Measurements from ENCODE around the gene ARL5A.
"Not testable (repeated sequence)": the region's sequence is repeated elsewhere in the genome, so short reads cannot be mapped to it uniquely, and the experiment has no call there.

The ARL5A gene

GRCh38 chr2:151823651-151824050 is 4.6 kb downstream of the ARL5A start:
- no peak for TF ChIP-seq ZNF274 (IDR thresholded peaks at IDR 0.05; ENCODE audit: low read depth, low read length)
- H3K4me3 ChIP-seq (ENCODE audit: low read length), result no peak overlapping the region; the same call in 1 of the 2 replicates

- TF ChIP-seq ZNF274 (IDR thresholded peaks at IDR 0.05; ENCODE audit: low read depth, low read length), result no peak
- no peak overlapping the region for H3K4me3 ChIP-seq (ENCODE audit: low read length)
Measured at GRCh38 chr2:151819920-151820319, 8.3 kb downstream of the ARL5A start.

GRCh38 chr2:151817929-151818328 is 10.3 kb downstream of the ARL5A start:
- no peak overlapping the region for H3K4me3 ChIP-seq (ENCODE audit: low read length)
- no peak for TF ChIP-seq ZNF274 (IDR thresholded peaks at IDR 0.05; ENCODE audit: low read depth, low read length)

- TF ChIP-seq ZNF274 (IDR thresholded peaks at IDR 0.05; ENCODE audit: low read depth, low read length), result no peak
- no peak overlapping the region for H3K4me3 ChIP-seq (ENCODE audit: low read length)
Measured at GRCh38 chr2:151816843-151817242, 11.4 kb downstream of the ARL5A start.

GRCh38 chr2:151815821-151816489 is 12.3 kb downstream of the ARL5A start:
- H3K4me3 ChIP-seq (ENCODE audit: low read length), result no peak overlapping the region
- no peak for TF ChIP-seq ZNF274 (IDR thresholded peaks at IDR 0.05; ENCODE audit: low read depth, low read length)

GRCh38 chr2:151810489-151810888 is 17.7 kb downstream of the ARL5A start:
- no peak for TF ChIP-seq ZNF274 (IDR thresholded peaks at IDR 0.05; ENCODE audit: low read depth, low read length)
- no peak overlapping the region for H3K4me3 ChIP-seq (ENCODE audit: low read length)

- no peak overlapping the region for H3K4me3 ChIP-seq (ENCODE audit: low read length)
- no peak for TF ChIP-seq ZNF274 (IDR thresholded peaks at IDR 0.05; ENCODE audit: low read depth, low read length)
Measured at GRCh38 chr2:151809073-151809383, 19.2 kb downstream of the ARL5A start.

- no peak overlapping the region for H3K4me3 ChIP-seq (ENCODE audit: low read length)
- no peak for TF ChIP-seq ZNF274 (IDR thresholded peaks at IDR 0.05; ENCODE audit: low read depth, low read length)
Measured at GRCh38 chr2:151808258-151809072, 19.8 kb downstream of the ARL5A start.

- no peak overlapping the region for H3K4me3 ChIP-seq (ENCODE audit: low read length)
- TF ChIP-seq ZNF274 (IDR thresholded peaks at IDR 0.05; ENCODE audit: low read depth, low read length), result no peak
Measured at GRCh38 chr2:151805961-151806360, 22.3 kb downstream of the ARL5A start.

- TF ChIP-seq ZNF274 (IDR thresholded peaks at IDR 0.05; ENCODE audit: low read depth, low read length), result no peak
- H3K4me3 ChIP-seq (ENCODE audit: low read length), result no peak overlapping the region
Measured at GRCh38 chr2:151805343-151805742, 22.9 kb downstream of the ARL5A start.

GRCh38 chr2:151803811-151804210 is 24.4 kb downstream of the ARL5A start:
- TF ChIP-seq ZNF274 (IDR thresholded peaks at IDR 0.05; ENCODE audit: low read depth, low read length), result no peak
- no peak overlapping the region for H3K4me3 ChIP-seq (ENCODE audit: low read length)

GRCh38 chr2:151802315-151802714 is 25.9 kb downstream of the ARL5A start:
- H3K4me3 ChIP-seq (ENCODE audit: low read length), result no peak overlapping the region
- no peak for TF ChIP-seq ZNF274 (IDR thresholded peaks at IDR 0.05; ENCODE audit: low read depth, low read length)

GRCh38 chr2:151799886-151800292 is 28.3 kb downstream of the ARL5A start:
- H3K4me3 ChIP-seq (ENCODE audit: low read length), result no peak overlapping the region
- no peak for TF ChIP-seq ZNF274 (IDR thresholded peaks at IDR 0.05; ENCODE audit: low read depth, low read length)

GRCh38 chr2:151796774-151797173 is 31.4 kb downstream of the ARL5A start:
- H3K4me3 ChIP-seq (ENCODE audit: low read length), result no peak overlapping the region
- TF ChIP-seq ZNF274 (IDR thresholded peaks at IDR 0.05; ENCODE audit: low read depth, low read length), result no peak

- no peak for TF ChIP-seq ZNF274 (IDR thresholded peaks at IDR 0.05; ENCODE audit: low read depth, low read length)
Measured at GRCh38 chr2:151795646-151796240, 32.5 kb downstream of the ARL5A start.

GRCh38 chr2:151794422-151794821 is 33.8 kb downstream of the ARL5A start:
- H3K4me3 ChIP-seq (ENCODE audit: low read length), result not testable (repeated sequence)

More at GRCh38 chr2:151795646-151796240, 32.5 kb downstream of the ARL5A start:
- H3K4me3 ChIP-seq (ENCODE audit: low read length), result no peak overlapping the region

Data from GM08714 (cell line).